NCI-H1436 treated with DMSO at 0.1 percent for 48 hours (cell line): ENCODE results near the gene MTCL1.

Experiments
- DNase-seq: peaks from one replicate; lab custom pipeline; 2025; lab: John Stamatoyannopoulos, UW

MTCL1 gene

GRCh38 chr18:8771930-8772329, 66.6 kb downstream of the MTCL1 start:
- DNase-seq: no peak

GRCh38 chr18:8773980-8774379, 68.6 kb downstream of the MTCL1 start:
- no peak for DNase-seq

GRCh38 chr18:8776013-8776943, 70.9 kb downstream of the MTCL1 start:
- no peak for DNase-seq

GRCh38 chr18:8777846-8778245, 72.5 kb downstream of the MTCL1 start:
- no peak for DNase-seq

GRCh38 chr18:8778386-8778785, 73.0 kb downstream of the MTCL1 start:
- no peak for DNase-seq

- no peak for DNase-seq
Observed at GRCh38 chr18:8778824-8779223, 73.5 kb downstream of the MTCL1 start.

- no peak for DNase-seq
Observed at GRCh38 chr18:8779251-8779650, 73.9 kb downstream of the MTCL1 start.

GRCh38 chr18:8780227-8780626, 74.9 kb downstream of the MTCL1 start:
- no peak for DNase-seq

GRCh38 chr18:8781671-8782070, 76.3 kb downstream of the MTCL1 start:
- no peak for DNase-seq

GRCh38 chr18:8783335-8783993, 78.1 kb downstream of the MTCL1 start:
- DNase-seq: no peak

GRCh38 chr18:8783994-8784530, 78.7 kb downstream of the MTCL1 start:
- no peak for DNase-seq

- DNase-seq: no peak
Observed at GRCh38 chr18:8785261-8785660, 79.9 kb downstream of the MTCL1 start.

GRCh38 chr18:8785855-8786482, 80.6 kb downstream of the MTCL1 start:
- DNase-seq: no peak

- no peak for DNase-seq
Observed at GRCh38 chr18:8786483-8787370, 81.4 kb downstream of the MTCL1 start.

GRCh38 chr18:8787371-8787670, 82.0 kb downstream of the MTCL1 start:
- no peak for DNase-seq

GRCh38 chr18:8787794-8788193, 82.4 kb downstream of the MTCL1 start:
- no peak for DNase-seq

- no peak for DNase-seq
Observed at GRCh38 chr18:8788503-8789429, 83.4 kb downstream of the MTCL1 start.

GRCh38 chr18:8791171-8791651, 85.9 kb downstream of the MTCL1 start:
- no peak for DNase-seq

GRCh38 chr18:8792688-8793316, 87.4 kb downstream of the MTCL1 start:
- no peak for DNase-seq
